HG03060 (cell line): ENCODE data around the gene MMP15.

Experiments used
- ATAC-seq: cut with Tn5 transposase; IDR thresholded peaks from one replicate; pipeline ENCODE4 v1.9.1; 2021; ENCODE audit warnings: low read depth, moderate number of reproducible peaks; ENCODE audit not compliant: unreplicated experiment

Gene MMP15

DNA sequence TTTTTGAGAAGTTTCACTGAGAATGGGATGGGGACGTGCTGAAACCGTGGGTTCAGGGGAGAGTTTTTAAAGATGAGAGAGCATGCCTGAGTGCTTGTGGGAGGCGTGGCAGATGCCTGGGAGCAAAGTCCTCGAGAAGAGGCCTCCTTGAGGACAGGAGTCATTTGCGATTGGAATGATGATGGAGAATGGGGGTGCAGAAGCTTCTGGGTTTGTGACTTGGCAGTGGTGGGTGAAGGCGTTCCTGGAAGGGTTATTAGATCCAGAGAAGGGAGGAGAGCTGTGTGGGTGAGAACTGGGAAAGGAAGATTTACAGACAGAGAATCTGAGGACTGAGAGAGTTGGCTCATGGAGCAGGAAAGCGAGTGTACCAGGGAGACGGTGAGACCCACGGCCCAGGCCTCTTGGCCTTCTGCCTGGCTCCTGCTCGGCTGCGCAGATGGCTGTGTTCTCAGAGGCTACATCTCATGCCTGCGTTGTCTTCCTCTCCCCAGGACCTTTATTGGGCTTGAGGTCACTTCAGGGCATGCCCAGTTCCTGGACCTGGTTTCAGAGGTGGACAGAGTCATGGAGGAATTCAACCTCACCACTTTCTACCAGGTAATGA, 8.6 kb upstream of the MMP15 start:
- no peak for ATAC-seq

DNA sequence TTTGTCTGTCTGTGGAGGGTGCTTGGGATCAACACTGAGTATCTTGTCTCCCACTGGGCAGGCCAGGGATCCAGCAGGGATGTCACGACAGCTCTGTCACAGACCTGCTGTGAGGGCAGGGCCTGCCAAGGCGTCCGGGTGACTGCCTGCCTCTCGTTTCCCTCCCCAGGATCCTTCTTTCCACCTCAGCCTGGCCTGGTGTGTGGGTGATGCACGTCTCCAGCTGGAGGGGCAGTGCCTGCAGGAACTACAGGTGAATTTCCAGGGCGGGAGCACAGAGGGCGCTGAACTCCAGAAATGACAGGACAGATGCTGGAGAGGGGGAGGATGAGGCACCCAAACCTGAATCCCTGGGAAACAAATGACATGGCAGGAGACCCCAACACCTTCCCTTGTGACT, 6.8 kb upstream of the MMP15 start:
- no peak for ATAC-seq

GRCh38 chr16:58019866-58020538, 5.6 kb upstream of the MMP15 start:
- no peak for ATAC-seq

DNA sequence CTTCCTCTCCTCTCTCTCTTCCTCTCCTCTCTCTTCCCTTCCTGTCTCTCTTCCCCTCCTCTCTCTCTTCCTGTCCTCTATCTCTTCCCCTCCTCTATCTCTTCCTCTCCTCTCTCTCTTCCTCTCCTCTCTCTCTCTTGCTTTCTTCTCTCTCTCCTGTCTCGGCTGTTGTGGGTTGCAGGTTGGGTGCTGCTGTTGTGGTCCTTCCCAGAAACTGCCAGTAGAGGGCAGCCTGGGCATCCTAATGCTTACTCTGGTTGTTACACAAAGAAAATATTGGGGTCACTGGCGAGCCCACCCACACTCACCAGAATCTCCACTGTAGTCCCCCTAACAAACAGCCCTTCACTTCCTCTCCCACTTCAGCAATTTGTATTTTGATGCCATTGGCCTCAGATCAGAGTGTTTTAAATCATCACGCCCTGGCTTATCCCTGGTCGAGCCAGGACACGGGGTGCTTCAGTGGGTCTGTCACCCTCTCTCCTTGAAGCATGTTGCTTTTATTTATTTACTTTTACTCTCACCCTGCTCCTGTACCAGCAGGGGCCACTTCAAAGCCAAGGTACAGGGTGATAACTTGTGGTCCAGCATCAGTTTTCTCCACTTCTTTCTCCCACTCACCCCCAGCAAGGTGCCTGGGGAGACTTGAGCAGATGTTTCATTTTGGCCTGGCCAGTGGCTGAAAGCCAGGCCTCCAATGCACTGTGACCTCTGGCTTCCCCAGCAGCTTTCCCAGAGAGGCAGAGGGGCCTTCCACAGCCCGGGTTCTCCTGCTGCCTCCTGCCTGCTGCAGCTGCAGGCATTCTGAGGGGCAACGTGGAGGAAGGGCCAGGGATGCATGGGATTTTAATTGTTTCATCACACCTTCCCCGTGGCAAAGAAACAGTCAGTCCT, 4.7 kb upstream of the MMP15 start:
- ATAC-seq, result no peak

GRCh38 chr16:58021661-58022551, 3.6 kb upstream of the MMP15 start:
- no peak for ATAC-seq

GRCh38 chr16:58022601-58023371, 2.8 kb upstream of the MMP15 start:
- no peak for ATAC-seq

GRCh38 chr16:58024486-58025350, 836 bp upstream of the MMP15 start:
- no peak for ATAC-seq

DNA sequence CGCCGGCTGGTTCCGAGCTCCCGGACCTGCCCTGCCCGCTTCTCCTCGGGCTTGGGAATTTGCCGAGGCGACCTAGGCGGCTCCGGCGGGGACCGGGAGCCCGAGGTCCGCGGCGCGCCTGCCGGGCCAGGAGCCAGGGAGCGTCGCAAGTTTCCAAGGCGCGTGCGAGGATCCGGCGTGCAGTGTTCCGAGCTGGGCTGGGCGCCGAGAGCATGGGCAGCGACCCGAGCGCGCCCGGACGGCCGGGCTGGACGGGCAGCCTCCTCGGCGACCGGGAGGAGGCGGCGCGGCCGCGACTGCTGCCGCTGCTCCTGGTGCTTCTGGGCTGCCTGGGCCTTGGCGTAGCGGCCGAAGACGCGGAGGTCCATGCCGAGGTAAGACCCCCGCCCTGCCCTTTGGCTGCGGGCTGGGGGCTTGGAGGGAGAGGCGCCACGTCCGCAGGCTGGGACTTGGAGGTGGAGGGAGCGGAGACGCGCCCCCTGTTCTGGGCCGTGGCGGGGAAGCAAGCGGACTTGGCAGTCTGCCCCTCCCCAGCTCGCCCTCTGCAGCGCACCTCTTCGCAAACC, 668 bp downstream of the MMP15 start:
- ATAC-seq, result no peak

DNA sequence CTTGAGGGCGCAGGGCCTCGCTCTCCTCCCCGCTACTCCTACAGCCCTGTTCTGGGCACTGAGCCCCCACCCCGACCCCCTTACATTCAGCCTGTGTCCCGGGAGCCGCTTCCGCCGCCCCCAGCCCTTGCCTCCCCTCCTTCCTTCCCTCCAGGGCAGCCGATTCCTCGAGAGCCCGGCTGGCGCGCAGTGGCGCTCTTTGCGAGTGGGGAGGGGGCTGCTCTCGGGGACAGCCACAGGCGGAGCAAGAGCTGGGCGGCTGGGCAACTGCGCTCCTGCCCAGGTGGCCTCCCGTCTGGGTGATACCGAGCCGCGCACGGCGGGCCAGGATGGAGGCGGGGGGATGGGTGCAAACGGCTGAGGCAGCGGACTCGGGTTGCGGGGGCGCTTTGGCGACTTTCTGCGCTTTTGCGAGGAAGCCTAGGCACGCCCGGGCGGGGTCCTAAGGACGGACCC, 1.2 kb downstream of the MMP15 start:
- no peak for ATAC-seq

DNA sequence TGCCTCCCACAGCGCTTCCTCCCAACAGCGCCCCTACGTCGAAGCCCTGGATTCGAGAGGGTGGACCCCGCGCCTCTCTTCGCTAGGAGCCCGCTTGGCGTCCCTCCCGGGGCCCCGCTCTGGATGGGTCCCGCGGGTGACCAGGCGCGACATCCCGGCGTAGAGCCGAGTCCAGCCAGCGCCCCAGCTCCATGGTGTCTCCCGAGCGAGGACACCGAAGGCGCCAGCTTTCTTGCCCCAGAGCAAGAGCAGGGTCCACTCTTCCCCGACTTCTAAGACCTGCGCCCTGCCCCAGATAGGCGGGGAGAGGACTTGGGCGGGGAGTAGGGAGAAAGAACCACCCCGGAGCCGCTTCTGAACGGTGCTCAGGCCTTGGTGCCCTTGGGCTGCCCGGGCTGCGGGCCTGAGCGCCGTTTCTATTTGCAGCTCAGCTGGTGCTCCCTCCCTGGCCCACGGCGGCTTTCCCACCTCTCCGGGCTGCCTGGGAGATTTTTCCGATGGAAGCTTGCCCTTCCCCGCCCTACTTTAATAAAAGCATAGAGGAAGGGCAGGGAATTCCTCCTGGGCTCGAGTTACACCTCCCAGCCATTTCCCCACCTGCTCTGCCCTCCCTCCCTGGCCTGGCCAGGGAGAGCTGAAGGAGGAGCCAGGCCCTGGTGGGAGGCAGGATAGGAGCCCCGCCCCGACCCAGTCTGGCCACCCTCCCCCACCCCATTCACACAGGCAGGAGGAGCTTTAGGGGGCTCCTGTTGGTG, 1.8 kb downstream of the MMP15 start:
- no peak for ATAC-seq

DNA sequence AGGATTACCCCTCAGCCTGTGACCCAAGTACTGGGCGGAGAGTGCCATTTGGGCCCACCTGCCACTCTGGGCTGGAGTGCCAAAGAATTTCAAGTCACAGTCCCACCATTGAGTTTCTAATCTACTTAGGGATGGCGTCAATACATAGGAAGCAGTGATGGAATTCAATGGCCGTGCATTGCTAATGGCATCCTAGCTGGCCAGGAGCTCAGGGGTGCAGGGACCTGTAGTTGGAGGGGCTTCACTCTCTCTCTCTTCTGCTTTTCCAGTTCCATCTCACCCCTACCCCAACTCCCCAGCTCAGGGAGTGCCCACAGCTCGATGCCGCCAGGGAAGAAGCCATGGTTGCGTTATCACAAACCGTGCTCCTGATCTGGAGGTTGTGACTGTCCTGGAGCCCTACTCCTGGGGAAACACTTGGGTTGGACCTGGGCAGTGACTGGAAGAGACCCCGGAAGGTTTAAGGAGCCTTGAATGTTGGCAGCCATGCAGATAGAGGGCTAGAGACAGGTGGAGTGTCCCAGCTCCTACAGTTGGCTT, 2.4 kb downstream of the MMP15 start:
- ATAC-seq, result no peak

DNA sequence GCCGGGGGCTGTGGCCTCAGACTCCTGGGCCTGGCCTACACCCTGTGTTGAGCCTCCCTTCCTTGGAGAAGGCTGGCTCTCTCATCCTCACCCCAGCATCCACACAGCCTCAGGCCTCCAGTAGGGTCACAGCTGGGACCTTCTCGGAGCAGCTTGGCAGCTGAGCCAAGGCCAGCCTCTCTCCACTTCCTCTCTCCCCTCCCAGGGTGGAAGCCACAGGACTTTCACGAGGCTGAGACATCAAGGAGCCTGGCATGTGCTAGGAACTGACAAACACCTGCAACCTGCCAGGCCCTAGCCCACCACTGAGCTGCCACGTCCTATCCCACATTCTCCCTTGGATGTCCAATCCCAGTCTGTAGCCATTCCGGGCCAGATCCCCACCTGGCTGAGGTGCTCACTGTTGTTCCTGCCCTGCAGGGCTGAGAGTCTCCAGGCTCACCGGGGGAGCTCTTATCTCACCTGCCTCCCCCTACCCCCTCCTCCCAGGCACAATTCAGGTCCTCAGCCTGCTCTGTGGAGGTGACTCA, 3.1 kb downstream of the MMP15 start:
- ATAC-seq, result no peak

DNA sequence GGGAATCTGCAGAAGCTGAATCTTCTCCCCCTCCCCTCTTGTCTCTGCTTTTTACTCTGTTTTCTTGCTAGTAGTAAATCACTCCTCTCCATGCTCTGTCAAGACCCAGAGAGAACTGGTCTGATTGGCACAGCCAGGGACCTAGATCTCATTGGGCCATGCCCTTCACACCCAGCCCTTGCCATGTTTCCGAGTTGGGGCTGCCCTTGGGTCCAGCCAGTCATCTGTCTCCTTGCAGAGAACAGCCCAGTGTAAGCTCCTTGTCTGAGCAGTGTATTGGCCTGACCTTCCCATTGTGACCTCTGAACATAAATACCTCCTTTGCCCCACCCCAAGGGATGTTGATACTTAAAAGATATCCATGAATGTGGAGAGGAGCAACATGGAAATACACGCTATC, 3.9 kb downstream of the MMP15 start:
- no peak for ATAC-seq

- no peak for ATAC-seq
Observed at GRCh38 chr16:58030136-58030840, 4.7 kb downstream of the MMP15 start.

DNA sequence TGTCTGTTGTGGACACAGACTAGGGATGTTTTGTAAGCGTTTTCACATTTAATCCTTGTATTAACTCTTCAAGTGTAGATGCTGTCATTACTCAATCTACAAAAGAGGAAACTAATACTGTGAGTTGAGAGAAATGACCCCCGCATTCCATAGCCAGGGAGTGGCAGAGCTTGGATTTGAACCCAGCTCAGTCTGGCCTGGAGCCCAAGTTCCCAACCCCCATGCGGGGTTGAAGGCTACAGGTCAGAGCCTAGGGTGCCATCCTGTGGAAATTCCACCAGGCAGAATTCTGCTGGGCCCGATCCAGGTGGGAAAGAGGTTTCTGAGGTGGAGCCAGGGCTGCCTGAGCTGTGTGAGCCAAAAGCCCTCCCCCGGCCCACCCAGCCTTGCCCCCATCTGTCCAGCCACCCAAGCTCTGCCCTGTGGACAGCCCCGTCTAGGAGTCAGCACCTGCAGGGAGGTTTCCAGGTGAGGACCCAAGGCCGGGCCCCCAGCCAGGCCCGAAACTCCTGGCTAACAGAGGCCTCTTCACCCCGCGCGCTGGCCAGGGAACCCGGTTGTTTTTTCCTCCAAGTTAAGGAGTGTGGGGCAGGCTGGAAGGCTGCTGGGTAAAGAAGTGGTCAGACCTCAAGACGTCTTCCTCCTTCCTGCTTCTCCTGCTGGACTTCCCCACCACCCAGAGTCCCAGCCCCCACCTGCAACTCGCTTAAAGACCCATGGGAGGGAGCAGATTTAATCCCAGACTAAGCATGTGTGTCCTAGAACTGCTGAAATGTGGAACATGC, 5.7 kb downstream of the MMP15 start:
- no peak for ATAC-seq
